ENCODE results near the gene MAGI3.

GRCh38 chr1:113542221-113542701 is 151.9 kb downstream of the MAGI3 start:
- no peak for TF ChIP-seq CTCF (IDR thresholded peaks at IDR 0.05)
- no peak for TF ChIP-seq POLR2A (IDR thresholded peaks at IDR 0.05)
- no peak for TF ChIP-seq POLR2AphosphoS5 (IDR thresholded peaks at IDR 0.05)
- TF ChIP-seq EP300 (IDR thresholded peaks at IDR 0.05): no peak
